IMR-90 (cell line): ENCODE data around the gene DPEP1.

Experiments used
- POLR2A ChIP-seq: IDR thresholded peaks from 2 replicates; pipeline ENCODE4 v1.6.1; 2012; ENCODE audit warnings: mild to moderate bottlenecking, low read depth, low read length
- RAD21 ChIP-seq: IDR thresholded peaks from 2 replicates; pipeline ENCODE4 v1.6.1; 2012; ENCODE audit warnings: low read length, improper control_type of control experiment
- SMC3 ChIP-seq: fragments of 150-350 bp; IDR thresholded peaks from 2 replicates; pipeline ENCODE4 v1.6.1; 2016; ENCODE audit warnings: low read depth, mild to moderate bottlenecking, antibody characterized with exemption, low read length, moderate library complexity
- TF ChIP-seq, protein P1 (sequence below): conservative IDR thresholded peaks from 2 replicates; pipeline ENCODE4 v1.5.1; 2012; ENCODE audit warnings: mild to moderate bottlenecking, low read depth, low read length, improper control_type of control experiment
- TF ChIP-seq, protein P2 (sequence below): fragments of 150-350 bp; IDR thresholded peaks from 2 replicates; pipeline ENCODE4 v1.6.1; 2016; ENCODE audit warnings: low read depth, mild to moderate bottlenecking, low read length, moderate library complexity, borderline replicate concordance

DNA sequence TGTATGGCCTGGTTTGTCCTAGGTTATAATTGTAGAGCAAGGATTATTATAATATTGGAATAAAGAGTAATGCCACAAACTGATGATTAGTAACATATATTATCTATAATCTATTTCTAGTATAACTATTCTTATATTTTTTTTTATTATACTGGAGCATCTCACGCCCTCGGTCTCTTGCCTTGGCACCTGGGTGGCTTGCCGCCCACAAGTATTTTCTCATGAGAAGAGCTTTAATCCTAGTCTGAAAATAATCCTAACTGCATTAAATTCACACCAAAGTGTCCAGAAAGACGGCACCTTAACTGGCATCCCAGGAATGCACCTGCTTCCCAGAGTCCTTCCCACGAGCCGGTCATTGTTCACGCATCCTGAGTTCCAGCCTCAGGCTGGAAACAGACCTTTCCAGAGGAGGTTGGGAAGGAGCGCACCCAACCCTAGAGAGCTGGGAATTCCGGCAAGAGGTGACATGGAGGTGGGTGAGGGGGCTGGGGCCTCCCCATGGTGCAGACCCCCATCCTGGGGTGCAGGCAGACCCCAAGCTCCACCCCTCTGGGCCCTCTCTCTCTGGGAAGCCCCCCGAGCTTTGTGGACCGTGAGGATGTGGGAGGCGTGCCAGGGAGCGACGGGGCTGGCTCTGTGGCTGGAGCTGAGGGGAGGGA, 28.1 kb downstream of the DPEP1 start:
- TF ChIP-seq, protein P1, sequence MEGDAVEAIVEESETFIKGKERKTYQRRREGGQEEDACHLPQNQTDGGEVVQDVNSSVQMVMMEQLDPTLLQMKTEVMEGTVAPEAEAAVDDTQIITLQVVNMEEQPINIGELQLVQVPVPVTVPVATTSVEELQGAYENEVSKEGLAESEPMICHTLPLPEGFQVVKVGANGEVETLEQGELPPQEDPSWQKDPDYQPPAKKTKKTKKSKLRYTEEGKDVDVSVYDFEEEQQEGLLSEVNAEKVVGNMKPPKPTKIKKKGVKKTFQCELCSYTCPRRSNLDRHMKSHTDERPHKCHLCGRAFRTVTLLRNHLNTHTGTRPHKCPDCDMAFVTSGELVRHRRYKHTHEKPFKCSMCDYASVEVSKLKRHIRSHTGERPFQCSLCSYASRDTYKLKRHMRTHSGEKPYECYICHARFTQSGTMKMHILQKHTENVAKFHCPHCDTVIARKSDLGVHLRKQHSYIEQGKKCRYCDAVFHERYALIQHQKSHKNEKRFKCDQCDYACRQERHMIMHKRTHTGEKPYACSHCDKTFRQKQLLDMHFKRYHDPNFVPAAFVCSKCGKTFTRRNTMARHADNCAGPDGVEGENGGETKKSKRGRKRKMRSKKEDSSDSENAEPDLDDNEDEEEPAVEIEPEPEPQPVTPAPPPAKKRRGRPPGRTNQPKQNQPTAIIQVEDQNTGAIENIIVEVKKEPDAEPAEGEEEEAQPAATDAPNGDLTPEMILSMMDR: no peak
- TF ChIP-seq RAD21 (no peak), SMC3 (no peak), POLR2A (no peak)
- TF ChIP-seq, protein P2, sequence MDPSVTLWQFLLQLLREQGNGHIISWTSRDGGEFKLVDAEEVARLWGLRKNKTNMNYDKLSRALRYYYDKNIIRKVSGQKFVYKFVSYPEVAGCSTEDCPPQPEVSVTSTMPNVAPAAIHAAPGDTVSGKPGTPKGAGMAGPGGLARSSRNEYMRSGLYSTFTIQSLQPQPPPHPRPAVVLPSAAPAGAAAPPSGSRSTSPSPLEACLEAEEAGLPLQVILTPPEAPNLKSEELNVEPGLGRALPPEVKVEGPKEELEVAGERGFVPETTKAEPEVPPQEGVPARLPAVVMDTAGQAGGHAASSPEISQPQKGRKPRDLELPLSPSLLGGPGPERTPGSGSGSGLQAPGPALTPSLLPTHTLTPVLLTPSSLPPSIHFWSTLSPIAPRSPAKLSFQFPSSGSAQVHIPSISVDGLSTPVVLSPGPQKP: no peak
